GM18861 (cell line): ENCODE data around the gene CASR.

ENCODE experiments used
- ATAC-seq: cut with Tn5 transposase; IDR thresholded peaks from one replicate; pipeline ENCODE4 v1.9.1; 2021; ENCODE audit not compliant: unreplicated experiment

Gene CASR

DNA sequence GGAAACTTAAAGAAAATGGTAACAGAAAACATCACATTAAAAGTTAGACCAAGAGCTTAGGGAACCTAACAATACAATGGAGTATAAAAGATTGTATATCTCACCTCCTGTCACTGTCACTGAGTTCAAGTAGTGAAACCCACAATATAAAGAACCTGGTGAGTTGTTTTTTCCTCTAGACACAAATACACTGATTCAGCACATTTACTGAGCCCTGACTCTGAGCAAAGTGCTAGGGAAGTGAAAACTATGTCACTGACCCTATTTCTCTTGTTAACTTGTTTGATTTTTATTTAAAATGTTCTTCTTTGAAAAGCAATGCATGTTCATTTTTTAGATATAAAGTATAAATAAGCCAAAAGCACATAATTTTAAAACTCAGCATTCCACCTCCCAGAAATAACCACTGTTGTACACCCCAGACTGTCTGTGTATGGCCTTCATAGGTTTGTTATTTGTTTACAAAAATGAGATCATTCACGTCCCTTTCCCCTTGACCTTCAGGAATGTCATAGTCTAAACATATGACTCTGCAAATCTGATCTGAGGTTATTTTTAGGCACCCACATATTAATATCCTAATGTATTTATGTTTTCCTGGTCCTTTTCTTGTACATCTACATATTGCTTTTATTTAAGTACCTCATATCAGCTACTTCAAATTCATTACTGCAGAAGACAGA lies 72.4 kb downstream of the CASR start:
- ATAC-seq, result peak; percentile 75

DNA sequence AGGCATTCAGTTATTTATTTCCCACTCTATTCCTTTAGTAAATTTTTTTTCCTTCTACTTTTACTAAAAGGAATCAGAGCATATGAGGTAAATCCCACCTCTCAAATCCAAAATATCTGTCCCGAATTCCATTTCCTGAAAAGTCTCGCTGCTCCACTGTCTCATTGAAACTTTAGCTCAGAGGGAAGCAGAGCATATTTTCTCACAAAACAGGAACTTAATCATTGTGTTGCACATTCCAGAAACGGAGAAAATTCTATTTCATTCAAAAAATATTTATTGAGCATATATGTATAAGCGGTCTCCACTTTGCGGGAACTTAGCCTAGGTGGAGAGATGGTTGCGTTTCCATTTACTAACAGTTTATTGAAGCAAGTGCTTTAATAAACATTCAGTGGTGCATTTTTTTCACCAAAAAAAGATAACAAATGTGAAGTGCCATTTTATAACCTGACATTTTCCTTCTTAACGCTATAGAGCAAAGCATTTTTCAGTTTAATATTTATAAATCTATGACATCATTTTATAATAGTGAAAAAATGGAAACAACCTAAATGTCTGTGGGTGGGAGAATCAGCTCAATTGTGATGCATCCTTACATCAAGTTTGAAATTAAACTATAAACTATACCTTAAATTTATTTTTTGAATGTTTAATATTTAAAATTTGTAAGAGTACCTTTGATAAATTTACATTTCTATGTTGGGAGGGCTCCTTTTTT lies 74.3 kb downstream of the CASR start:
- no peak for ATAC-seq

DNA sequence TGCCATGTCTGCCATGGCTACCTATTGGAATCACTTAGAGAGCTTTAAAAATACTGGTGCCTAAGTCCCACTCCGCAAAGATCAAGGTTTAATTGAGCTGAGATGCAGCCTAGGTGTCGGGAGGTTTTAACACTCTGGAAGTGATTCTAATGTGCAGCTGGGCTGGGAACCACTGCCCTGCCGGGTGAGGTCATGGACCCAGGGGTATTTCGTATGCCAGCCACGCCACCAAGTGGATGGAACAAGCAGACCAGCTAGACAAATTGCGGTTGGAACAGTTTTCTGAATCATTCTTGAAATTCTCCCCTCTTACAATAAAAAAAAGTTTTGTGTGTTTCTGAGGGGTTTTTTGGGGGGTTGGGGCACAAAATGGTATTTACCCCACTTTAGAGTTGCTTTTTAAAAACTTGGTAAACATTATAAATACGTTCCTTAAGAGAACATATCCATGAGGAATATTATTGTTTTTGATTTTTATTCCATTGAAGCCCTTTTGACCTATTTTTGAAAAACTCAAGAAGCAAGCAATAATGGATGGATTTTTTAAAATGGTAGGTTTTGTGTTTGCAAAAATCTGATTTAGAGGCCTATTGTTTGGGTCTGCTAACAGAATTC lies 75.4 kb downstream of the CASR start:
- ATAC-seq, result peak; percentile 77

GRCh38 chr3:122260206-122260605 lies 76.7 kb downstream of the CASR start:
- no peak for ATAC-seq

- ATAC-seq, result no peak
Measured at GRCh38 chr3:122263058-122263457, 79.6 kb downstream of the CASR start.

- ATAC-seq, result no peak
Measured at GRCh38 chr3:122263974-122264588, 80.6 kb downstream of the CASR start.

DNA sequence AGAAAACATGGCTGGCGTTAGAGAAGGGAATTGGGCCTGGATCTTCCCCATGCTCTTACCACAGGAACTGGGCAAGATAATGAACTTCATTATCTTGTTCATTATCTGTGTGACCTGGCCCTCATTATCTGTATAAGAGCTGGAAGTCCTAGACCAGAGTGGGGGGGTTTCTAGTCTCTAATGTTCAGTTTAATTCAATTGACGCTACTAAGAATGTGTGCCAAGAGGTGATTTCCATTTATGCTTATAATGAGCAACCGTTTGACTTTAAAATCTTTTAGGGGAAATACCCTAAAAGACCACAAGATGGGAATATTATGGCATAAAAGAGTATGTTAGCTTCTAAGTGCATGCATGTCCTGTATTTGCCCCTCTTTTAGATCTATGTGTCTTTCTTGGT lies 82.5 kb downstream of the CASR start:
- no peak for ATAC-seq

DNA sequence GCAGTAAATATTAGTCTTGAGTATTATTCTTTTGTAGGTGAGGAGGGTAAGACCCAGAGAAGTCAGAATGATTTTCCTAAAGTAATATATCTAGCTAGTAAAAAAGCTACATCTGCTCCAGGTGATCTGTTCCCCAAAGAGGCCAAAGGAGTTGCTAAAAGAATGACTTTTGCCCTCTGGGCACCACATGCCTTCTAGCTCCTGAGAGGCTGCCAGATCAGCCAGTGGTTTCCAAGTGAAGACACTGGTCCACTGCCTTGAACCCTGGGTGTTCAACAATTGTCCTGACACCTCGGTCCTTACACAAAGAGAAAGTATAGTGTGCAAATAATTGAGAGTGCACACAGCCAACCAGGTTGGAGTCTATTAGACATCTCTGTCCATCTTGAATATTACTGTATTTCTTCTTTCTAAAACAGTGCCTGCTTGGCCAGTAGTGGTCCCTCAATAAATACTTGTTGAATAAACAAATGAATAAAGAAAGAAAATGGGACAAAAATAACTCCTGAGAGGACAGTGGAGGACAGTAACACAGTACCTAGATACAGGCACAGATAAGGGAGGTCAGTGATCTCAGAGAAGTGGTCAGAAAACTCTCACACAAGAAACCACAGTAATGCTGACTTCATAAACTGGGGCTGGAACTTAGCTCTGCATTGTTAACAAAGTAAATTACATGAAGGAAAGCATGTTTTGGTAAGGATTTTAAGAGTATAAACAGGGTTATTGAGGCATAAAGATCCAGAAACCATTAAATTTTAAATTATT lies 85.0 kb downstream of the CASR start:
- peak; percentile 53 for ATAC-seq

- ATAC-seq, result no peak
Measured at GRCh38 chr3:122269045-122269444, 85.6 kb downstream of the CASR start.

DNA sequence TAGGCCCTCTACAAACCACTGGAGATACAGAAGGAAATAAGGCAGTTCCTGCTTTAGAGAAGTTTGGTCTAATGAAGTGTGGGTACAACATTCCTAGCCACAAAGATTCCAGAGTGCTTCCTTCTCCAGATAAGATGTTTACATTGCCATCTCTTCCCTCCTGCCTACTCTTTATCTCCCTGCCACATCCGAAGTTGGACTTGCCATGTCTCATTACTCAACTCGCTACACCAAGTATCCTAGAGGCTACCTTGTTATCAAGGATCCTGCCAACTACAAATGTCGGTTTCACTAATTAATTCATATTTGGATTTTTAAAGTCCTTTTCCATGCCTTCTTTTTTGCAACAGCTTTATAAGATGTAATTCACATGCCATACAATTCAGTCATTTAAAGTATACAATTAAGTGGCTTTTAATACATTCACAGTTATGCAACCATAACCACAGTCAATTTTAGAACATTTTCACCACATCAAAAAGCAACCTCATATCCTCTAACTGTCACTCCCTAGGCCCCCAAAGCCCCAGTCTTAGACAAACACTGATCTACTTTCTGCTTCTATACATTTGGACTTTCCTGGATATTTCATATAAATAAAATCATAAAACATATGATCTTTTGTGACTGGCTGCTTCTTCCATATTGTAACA lies 87.9 kb downstream of the CASR start:
- ATAC-seq, result no peak

- ATAC-seq, result no peak
Measured at GRCh38 chr3:122272879-122273278, 89.4 kb downstream of the CASR start.

GRCh38 chr3:122273498-122273897 lies 90.0 kb downstream of the CASR start:
- ATAC-seq, result no peak

GRCh38 chr3:122281891-122282290 lies 98.4 kb downstream of the CASR start:
- ATAC-seq, result no peak

DNA sequence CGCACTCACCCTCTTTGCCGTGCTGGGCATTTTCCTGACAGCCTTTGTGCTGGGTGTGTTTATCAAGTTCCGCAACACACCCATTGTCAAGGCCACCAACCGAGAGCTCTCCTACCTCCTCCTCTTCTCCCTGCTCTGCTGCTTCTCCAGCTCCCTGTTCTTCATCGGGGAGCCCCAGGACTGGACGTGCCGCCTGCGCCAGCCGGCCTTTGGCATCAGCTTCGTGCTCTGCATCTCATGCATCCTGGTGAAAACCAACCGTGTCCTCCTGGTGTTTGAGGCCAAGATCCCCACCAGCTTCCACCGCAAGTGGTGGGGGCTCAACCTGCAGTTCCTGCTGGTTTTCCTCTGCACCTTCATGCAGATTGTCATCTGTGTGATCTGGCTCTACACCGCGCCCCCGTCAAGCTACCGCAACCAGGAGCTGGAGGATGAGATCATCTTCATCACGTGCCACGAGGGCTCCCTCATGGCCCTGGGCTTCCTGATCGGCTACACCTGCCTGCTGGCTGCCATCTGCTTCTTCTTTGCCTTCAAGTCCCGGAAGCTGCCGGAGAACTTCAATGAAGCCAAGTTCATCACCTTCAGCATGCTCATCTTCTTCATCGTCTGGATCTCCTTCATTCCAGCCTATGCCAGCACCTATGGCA lies 100.5 kb downstream of the CASR start:
- ATAC-seq, result no peak

GRCh38 chr3:122284486-122284885 lies 101.0 kb downstream of the CASR start:
- no peak for ATAC-seq

GRCh38 chr3:122294359-122294758 lies 110.9 kb downstream of the CASR start:
- no peak for ATAC-seq

GRCh38 chr3:122295266-122296062 lies 112.0 kb downstream of the CASR start:
- no peak for ATAC-seq

DNA sequence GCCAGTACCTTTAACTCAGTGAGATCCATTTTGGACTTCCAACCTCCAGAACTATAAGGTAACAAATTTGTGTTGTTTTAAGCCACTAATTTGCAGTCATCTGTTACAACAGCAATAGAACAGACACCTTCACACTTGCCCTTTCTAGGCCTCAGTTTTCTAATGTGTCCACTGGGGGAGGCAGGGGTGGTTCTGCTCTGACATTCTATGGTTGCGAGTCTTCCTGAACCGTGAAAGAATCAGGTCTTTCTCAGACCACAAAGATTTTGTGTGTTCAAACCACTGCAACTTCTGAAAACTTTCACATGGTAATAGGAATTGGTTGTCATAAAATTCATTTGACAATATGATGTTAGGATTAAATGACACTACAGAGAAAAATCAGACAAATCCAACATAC lies 114.8 kb downstream of the CASR start:
- ATAC-seq, result peak; percentile 45

GRCh38 chr3:122299215-122299614 lies 115.7 kb downstream of the CASR start:
- ATAC-seq, result no peak
